CMK (cell line): ENCODE results near the gene CIROP.
"Not testable (repeated sequence)": the region's sequence is repeated elsewhere in the genome, so short reads cannot be mapped to it uniquely, and the experiment has no call there.

Experiments used
- DNase-seq: peaks from one replicate; pipeline ENCODE4 v3.0.0-alpha.2; 2010; ENCODE audit warnings: low read depth

The CIROP gene

DNA sequence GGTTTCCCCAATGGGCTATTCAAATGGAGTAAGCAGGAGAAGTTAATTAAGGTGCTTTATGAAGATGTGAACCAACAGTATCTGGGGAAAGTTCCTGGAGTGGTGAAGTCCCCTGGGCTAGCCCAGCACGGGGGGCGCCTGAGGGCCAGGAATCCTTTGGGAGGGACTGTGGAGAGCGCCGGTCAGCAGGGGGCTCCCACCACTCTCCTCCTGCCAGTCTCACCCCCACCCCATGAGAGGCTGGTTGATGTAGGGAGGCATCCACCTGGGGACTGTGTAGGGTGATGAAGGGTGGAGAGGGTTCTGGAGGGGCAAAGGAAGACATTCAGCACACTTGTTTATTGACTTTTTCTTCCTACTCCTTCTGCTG is 9.9 kb upstream of the CIROP start:
- no peak for DNase-seq

DNA sequence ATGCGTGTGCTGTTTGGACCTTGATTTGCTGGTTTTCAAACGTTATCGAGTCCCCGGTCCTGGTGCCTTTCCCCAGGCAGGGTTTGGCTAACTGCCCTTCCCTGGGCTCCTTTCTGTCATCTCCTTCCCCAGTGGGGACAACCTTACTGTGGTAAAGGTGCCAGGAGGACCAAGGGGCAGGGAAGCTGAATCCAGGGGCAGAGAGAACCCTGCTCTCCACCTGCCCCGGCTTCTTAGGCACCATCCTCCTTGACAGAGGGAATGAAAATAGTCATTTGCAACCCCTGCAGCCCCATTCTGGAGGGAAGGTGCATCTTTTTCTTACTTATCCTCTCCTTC is 9.3 kb upstream of the CIROP start:
- DNase-seq = no peak

DNA sequence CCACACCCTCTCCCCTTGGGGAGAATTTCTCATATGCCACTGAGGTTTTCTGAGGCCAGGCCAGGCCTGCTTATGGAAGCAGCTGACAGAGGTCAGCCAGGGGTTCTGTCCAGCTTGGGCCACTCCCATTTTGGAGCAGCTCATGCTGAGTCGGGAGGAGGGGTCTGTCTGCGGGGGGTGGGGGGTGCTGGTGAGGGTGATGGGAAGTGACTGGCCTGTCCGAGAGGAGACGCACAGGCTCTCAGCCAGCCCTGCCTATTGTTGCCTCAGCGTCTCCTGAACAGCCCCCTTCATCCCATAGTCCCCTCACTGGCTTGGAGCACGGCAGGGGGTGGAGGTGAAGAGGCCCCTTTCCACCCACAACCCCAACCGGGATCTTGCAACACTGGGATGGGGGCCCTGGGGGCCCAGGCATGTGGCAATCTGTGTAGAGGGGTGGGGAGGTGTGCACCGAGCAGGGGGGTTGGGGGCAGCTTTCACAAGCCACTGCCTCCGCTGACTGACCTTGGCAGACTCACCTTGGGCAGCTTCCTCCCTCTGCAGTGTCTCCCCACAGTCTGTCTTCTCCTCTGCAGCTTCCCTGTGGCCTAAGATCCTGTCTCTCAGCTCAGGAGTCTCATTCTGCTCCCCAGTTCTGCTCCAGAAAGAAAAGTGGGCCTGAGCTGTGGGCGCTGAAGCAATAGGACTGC is 8.8 kb upstream of the CIROP start:
- no peak for DNase-seq

DNA sequence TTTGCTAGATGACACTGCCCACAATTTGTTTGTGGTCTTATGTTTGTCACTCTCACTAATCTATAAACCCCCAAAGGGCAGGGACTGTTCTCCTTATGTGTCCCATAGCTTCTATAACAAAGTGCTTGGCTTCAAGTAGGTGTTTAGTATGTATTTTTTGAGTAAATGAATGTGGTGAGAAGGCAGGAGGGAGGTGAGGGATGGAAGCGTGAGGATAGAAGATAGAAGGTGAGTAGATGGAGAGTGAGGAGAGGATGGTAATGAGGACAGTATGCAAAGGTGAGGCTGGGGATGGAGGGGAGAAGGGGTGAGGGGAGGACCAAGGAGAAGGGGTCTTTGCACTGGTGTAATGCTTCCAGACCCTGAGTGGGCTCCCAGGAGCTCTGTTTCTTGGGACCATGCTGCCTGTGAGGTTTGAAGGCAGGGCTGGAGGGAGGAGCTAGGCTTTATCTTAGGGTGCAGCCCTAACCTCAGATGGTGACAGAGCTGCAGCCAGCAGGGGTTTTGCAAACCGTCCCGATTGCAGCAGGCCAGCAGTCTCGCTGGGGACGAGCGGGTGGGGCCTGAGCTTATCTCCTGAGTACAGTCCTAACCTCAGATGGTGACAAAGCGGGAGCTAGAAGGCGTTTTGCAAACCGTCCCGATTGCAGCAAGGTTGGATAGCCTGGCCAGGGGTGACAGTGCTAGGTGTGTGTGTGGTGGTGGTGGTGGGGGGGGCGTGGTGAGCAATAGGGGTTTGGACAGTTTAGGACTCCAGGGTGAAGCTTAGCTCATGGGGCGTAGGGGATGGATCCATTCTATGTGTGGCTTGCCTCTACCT is 7.8 kb upstream of the CIROP start:
- DNase-seq = peak; percentile 82

DNA sequence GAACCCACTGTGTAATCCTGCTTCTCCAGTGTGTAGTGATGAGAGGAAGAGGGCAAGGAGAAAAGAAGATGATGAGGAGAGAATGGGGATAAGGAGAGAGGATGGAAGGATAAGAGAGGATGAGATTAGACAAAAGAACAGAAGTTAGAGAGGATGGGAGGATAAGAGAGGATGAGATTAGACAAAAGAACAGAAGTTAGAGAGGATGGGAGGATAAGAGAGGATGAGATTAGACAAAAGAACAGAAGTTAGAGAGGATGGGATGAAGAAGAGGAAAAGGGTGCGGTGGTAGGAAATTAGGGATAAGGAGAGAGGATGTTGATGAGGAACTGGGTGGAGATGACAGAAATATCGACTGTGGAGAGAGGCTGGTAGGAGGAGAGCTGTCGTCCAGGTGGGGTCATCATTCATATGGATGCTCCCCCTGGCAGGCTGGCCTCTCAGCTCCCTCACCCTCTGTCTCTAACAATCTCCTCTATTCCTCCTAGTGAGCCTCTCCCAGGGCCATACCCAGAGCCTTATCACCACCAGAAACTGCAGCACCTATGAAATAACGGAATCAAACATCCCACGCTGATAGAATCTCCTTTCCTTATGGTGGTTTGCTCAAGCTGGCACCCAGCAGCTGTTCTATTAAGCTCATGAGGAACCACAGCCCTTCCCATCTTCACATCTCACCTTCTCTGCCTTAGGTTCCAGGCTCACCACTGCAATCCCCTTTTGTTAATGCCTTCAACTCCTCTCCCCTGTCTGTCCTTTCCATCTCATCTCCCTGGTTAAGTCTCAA is 6.0 kb upstream of the CIROP start:
- DNase-seq = no peak

DNA sequence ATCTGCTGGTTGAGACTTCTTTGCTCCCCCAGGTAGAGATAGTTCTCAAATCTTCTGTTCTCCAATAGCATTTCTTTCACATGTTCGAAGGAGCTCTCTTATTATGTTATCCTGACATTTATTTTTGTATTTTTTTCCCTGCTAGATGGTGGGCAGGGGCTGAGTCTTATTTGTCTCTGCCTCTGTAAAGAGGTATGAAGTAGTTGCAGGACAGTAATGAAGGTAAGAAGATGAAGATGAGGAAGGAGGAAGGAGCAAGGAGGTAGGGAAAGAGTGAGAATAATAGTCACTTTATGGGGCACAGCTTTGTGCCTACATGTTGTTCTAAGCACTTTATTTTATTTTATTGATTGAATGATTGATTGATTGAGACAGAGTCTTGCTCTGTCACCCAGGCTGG is 5.0 kb upstream of the CIROP start:
- DNase-seq = no peak

DNA sequence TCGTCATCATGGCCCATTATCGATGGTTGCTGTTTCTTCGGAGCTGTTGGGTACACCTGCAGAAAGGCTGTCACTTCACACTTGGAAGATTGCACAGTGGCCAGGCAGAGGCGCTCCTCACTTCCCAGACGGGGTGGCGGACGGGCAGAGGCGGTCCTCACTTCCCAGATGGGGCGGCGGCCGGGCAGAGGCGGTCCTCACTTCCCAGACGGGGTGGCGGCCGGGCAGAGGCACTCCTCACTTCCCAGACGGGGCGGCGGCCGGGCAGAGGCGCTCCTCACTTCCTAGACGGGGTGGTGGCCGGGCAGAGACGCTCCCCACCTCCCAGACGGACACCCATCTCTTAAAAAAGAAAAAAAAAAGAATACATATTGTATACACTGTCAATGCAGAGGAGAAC is 3.4 kb upstream of the CIROP start:
- DNase-seq = not testable (repeated sequence)

DNA sequence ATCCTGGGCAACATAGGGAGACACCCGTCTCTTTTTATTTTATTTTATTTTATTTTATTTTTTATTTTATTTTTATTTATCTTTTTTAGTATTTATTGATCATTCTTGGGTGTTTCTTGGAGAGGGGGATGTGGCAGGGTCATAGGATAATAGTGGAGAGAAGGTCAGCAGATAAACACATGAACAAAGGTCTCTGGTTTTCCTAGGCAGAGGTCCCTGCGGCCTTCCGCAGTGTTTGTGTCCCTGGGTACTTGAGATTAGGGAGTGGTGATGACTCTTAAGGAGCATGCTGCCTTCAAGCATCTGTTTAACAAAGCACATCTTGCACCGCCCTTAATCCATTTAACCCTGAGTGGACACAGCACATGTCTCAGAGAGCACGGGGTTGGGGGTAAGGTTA is 2.8 kb upstream of the CIROP start:
- not testable (repeated sequence) for DNase-seq

DNA sequence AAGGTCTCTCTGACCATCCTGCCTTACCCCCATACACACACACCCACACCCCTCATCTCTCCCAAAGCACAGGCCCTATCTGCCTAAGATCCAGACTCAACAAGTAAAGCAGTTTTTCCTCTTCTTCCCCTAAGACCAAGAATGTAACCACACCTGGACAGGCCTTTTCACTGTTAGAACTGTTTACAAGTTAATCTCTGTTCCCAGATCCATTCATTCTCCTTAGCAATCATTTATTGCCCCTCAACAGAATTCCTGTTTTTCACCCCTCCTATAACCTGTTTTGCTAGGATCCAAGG is 1.9 kb upstream of the CIROP start:
- DNase-seq = no peak

DNA sequence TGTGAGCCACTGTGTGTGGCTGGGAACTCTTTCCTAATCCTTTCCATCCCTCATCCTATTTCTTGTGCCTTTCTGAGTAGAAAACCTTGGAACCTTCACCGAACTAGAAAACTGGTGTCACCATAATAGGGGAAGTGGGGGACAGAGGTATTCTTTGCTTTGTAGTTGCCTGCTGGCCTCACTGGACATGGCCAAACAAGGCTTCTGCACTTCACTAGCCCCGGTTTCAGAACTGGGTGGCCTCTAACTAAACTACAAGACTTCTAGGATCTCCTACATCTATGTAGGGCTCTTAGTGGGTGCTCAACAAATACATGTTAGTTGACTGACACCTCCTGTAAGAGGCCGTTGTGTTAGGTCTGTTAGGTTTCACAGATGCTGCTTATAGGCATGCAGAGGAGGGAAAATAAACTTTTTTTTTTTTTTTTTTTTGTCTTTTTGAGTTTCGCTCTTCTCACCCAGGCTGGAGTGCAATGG is 597 bp upstream of the CIROP start:
- no peak for DNase-seq

DNA sequence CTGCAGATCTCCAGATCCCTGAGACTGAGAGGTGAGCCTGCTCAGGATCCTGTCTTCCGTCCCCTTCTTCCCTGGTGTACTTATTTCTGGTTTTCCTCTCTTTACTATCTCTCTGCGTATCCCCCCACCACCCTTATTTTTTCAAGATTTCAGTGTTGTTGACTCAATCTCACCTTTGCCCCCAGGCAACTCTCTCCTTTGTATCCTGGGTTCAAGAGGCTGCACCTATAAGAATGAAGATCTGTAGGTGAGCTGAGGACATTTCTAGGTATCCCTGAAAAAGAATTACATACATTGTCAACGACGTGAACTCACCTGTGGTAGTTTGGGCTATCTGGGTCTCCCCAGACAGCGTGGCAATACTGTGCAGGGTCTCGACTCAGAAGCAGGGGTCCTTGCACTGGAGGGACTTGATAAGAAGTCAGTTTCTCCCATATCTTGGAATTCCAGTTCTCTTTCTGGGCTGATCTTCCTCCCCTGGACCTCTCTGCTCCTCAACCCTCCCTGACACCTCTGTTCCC is 659 bp downstream of the CIROP start:
- DNase-seq = no peak

DNA sequence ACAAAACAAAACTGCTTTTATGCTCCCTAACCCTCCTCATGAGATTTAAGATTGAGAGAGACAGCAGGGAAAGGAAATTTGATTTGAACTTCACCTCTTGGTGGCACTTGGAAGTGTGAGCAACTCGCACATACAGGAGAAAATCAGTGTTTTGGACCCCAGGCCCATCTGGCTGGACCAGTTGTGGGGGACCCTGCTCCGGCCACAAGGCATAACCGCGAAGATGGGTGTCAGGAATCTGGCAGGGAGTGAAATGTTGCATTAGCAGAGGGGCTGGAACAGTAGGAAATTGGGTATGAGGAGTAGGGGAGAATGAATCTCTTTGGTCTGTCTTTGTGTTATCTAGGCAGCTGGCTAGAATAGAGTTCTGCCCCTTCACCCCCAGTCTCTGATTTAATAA is 1.2 kb downstream of the CIROP start:
- DNase-seq = no peak

DNA sequence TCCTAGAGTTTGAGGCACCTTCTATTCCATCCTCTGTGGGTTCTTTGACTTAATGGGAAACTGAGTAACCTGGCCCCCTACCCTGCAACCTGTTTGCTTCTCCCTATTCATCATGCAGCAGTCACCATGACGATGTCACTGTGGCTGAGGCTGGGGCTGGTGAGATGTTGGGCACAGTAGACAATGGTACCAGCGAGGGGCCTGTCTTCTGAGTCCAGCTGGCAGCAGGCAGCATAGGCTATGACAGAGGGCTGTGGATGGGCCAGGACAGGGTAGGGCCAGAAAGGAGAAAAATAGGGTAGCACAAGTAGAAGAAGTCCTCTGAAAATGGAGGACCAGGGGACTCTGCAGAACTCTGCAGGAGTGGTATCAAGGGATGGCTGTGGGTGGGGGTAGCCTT is 2.0 kb downstream of the CIROP start:
- no peak for DNase-seq

DNA sequence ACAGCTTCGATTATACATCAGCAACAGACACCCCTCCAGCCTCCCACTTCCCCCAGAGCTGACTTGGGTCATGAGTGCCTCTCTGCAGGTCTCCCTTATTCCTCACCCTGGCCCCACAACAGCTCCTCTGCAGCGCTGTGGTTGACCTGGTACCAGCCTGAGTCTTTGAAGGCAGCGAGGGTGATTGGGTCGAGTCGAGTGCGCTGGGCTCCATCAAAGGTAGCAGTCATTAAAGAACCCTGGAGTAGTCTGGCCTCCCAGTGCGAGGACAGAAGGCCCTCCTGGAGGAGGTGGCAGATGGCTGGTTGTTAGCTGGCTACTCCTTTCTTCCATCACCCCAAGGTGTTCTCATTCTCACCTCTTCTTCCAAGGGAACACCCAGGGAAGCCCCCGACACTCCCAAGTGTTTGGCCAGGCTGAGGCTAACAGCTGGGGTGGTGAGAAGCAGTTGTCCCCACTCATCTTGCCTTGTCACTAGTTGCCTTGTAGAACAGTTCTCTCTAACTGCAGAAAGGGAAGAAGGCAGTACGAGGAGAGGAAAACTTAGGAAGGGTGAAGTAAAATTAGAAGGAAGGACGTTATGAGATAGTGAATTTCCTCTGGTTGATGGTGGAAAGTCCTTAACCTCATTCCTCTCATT is 2.7 kb downstream of the CIROP start:
- no peak for DNase-seq

DNA sequence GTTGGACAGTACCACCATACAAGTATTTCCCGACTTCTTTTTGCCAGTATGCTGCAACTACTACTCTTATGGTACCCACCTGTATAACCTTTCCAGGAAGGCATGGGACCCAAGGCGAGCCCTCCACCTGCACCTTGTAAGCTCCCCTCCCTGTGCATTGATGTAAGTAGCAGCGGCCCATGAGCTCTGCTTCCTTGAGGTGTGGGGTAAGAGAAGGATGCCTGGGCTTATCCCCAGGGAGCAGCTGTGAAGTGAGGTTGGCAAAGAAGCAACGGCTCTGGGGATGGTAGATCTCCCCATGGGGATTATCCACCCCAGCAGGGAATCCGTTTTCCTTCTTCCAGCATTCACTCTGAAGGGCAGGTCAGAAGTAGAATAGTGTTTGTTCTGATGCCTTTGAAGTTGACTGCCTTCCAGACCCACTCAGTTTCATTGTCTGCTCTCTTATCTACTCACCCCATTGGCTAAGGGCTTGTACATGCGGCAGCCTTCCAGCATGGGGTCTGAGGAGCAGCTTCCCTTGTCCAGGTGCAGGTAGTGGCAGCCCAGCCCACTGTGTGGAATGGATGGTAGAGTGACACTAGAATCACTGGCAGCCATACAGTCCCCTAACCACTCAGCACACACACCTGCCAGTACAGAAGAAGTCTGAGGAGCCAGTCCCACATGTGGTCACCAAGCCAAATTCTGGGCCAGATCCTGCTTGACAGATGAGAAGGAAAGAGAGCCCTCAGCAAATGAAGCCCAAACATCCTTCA is 3.4 kb downstream of the CIROP start:
- DNase-seq = no peak

DNA sequence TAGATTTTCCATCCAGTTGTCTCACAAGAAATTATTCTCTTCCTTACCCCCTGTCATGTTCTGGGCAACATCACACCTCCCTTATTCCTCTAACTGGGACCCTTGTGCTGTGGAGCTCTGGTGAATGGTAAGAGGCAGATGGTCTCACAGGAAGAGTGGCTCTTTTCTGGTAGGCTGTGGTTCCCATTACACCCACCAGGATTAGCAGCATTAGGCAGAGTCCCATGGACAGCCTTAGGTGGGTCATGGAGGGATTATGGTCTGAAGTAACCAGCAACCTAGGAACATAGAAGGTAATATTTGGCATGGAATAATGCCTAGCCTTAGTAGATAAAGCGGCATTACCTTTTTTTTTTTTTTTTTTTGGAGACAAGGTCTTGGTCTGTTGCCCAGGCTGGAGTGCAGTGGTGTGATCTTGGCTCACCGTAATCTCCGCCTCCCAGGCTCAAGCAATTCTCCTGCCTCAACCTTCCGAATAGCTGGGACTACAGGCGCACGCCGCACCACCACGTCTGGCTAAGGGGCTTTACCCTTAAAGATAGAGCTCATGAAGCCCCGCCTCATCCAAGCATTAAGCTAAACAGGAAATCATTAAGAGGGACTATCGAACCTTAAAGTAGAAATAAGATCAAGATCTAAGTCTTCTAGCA is 5.5 kb downstream of the CIROP start:
- no peak for DNase-seq

DNA sequence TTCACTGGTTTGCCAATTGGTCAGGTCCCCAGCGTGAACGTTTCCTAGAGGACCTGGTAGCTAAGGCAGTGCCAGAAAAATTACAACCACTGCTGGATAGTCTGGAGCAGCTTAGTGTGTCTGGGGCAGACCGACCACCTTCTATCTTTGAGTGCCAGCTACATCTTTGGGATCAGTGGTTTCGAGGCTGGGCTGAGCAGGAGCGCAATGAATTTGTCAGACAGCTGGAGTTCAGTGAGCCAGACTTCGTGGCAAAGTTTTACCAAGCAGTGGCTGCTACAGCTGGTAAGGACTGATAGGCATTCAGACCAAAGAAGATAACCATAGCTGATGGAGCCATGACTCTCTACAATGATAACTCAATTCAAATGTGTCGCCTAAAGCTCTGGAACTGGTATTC is 7.0 kb downstream of the CIROP start:
- DNase-seq = no peak

DNA sequence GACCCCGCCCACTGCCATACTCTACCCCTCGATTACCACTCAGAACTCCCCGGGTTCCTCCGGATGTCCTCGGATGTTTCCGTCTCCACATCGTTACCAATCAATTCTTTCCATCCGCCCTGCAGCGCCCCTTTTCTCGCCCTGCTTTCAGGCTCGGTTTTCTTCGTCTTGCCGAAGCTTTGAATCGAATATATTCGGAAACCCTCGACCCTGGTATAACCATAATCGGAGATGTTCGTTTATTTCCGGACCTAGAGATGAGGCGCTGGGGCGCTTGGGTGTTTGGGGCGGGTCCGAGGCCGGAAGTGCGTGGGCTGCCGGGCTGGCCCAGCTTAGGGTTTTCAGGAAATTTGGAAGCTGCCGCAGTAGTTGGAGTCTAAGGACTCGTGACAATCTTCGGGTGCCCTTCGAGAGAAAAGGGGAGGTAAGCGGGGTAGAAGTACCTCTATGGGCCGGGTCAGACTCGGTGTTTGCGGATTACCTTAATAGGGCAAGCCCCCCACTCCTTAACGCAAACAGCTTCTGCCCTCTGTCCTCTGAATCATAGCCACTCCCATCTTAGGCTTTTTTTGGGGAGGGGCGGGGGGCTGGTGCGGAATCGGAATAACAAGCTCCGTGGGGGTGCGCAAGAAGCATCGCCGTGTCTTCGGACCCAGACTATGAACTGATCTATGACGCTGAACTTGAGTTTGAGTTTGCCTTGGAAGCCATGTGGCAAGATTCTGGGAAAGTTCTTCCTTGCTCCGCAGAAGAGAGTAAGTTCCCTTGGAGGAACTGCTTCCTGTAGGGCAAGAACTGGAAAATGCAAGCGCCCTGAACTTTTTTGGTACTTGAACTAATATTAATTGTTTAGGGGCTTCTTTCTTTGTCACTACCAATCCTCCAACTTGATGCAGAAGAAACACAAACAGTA is 9.3 kb downstream of the CIROP start, which contains the start of gene C14orf119:
C14orf119 (plus strand) TSS at position 310 of the 913 bp plus-strand sequence. CDS start 2,154 bp downstream, outside the sequence.
- DNase-seq = peak; percentile 93

DNA sequence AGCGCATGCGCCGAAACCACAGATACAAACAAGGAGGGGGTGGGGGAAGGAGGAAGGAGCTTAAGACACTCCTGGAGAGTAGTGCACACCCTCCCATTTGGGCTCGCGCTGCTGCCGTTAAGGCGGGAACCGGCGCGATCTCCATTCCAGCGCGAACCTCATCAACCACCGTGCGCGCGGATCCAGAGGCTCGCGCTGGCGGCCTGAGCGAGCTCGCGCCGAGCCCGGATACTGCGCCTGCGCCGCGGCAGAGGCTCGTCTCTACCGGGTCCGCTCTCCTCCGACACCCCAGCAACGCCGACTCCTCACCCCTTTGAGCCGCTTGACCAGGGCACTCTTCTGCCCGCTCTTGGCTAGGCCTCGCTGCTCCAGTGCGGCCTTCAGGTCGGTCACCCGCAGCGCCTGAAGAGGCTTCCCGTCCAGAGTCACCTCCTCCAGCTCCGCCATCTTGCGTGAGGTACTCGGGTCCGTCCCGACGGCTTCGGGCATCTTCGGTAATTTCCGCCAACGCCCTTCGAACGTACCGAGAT is 10.1 kb downstream of the CIROP start, which contains the start of gene ACIN1:
ACIN1 (minus strand) TSS at position 471 of the 530 bp plus-strand sequence; CDS start at position 447, 24 bp downstream.
- peak; percentile 79 for DNase-seq
